ENCODE results near the gene PRRC1. TPM values are rescaled to one million over a fixed set of nuclear protein-coding genes. Genes with fewer than 3 reads are reported as not detected.

The PRRC1 gene
- total and polyA plus RNA-seq, 12 donors: 13.3 to 30.6 (median 22.7) TPM

GRCh38 chr5:127574852-127575679, 57.6 kb downstream of the PRRC1 start:
- no peaks in the 10 kb centered on the region for H3K4me1 ChIP-seq
- DNase-seq: no peak
- H3K27ac ChIP-seq: no peak overlapping the region
- H3K4me3 ChIP-seq: no peak overlapping the region
- TF ChIP-seq CTCF (IDR thresholded peaks at IDR 0.05): no peak
- 72 to 75% methylated on average over 5 of the region's 5 CpGs for WGBS, 2 donors
- H3K27me3 ChIP-seq: no peaks in the 10 kb centered on the region
- ATAC-seq: no peak
- H3K9me3 ChIP-seq: peaks cover 0 to 41% (median 9%) of the 10 kb centered on the region in 11 donors
- H3K36me3 ChIP-seq: no peaks in the 10 kb centered on the region
- intact Hi-C loops (cut with DNase I): loop anchor here in 2 of 10 donors (5.0 to 10.0 kb wide), 2 partner anchors 130 to 863 kb away; partner anchors contain the start of gene CCDC192 (in 1 of the 2)

- DNase-seq (no peak), ATAC-seq (no peak)
- WGBS, 2 donors: 42 to 52% methylated on average over 1 of the region's 1 CpG
- Histone ChIP-seq H3K27me3 (no peaks in the 10 kb centered on the region), H3K4me3 (no peak overlapping the region), H3K4me1 (no peaks in the 10 kb centered on the region), H3K9me3 (peaks cover 0 to 41% (median 9%) of the 10 kb centered on the region in 11 donors), H3K36me3 (no peaks in the 10 kb centered on the region), H3K27ac (no peak overlapping the region)
- TF ChIP-seq CTCF (IDR thresholded peaks at IDR 0.05): no peak
- intact Hi-C loops (cut with DNase I): loop anchor here in 2 of 10 donors (5.0 to 10.0 kb wide), 2 partner anchors 127 to 865 kb away; partner anchors contain the start of gene CCDC192 (in 1 of the 2)
Observed at GRCh38 chr5:127577458-127577857, 60.0 kb downstream of the PRRC1 start.

GRCh38 chr5:127580731-127581130, 63.3 kb downstream of the PRRC1 start:
- intact Hi-C loops (cut with DNase I): no loop called here

GRCh38 chr5:127581450-127581849, 64.0 kb downstream of the PRRC1 start:
- Histone ChIP-seq H3K27me3 (no peaks in the 10 kb centered on the region), H3K36me3 (no peaks in the 10 kb centered on the region), H3K9me3 (peaks cover 0 to 14% (median 0%) of the 10 kb centered on the region in 11 donors), H3K4me1 (no peaks in the 10 kb centered on the region), H3K27ac (no peak overlapping the region), H3K4me3 (no peak overlapping the region)
- intact Hi-C loops (cut with DNase I): no loop called here
- no peak for TF ChIP-seq CTCF (IDR thresholded peaks at IDR 0.05)
- WGBS, 2 donors: 97 to 99% methylated on average over 2 of the region's 2 CpGs
- ATAC-seq (no peak), DNase-seq (no peak)

More at GRCh38 chr5:127580731-127581130, 63.3 kb downstream of the PRRC1 start:
- H3K27me3 ChIP-seq: no peaks in the 10 kb centered on the region
- no peak for TF ChIP-seq CTCF (IDR thresholded peaks at IDR 0.05)
- 93 to 94% methylated on average over 2 of the region's 2 CpGs for WGBS, 2 donors
- DNase-seq (no peak), ATAC-seq (no peak)
- no peak overlapping the region for H3K27ac ChIP-seq
- H3K36me3 ChIP-seq: no peaks in the 10 kb centered on the region
- H3K9me3 ChIP-seq: peaks cover 0 to 21% (median 0%) of the 10 kb centered on the region in 11 donors
- H3K4me3 ChIP-seq: no peak overlapping the region
- no peaks in the 10 kb centered on the region for H3K4me1 ChIP-seq

Measured in heart right ventricle (tissue), 16 donors.